ENCODE measurements around the gene SCD. TPM values are rescaled to one million over a fixed set of nuclear protein-coding genes. Genes with fewer than 3 reads are reported as not detected.
A peak's percentile ranks its signal among the peaks of the same experiment; 100 is the strongest.
"Not testable (repeated sequence)": the region's sequence is repeated elsewhere in the genome, so short reads cannot be mapped to it uniquely, and the experiment has no call there.

SCD gene
- total RNA-seq: 10 to 100 TPM in 1 of 4 donors, 1 to 10 TPM in 3; 7.1 to 16.8 (median 9.1) TPM

GRCh38 chr10:100346765-100347567, at the start of gene SCD:
Gene SCD (plus strand): TSS chr10:100347233. CDS start chr10:100347505, 272 bp downstream.
- H3K9me3 ChIP-seq: no peaks in the 10 kb centered on the region
- H3K27me3 ChIP-seq: peaks cover 0 to 61% (median 14%) of the 10 kb centered on the region in 4 donors
- H3K4me1 ChIP-seq: peaks cover 18 to 25% (median 23%) of the 10 kb centered on the region in 4 donors
- no peaks in the 10 kb centered on the region for H3K36me3 ChIP-seq
- 0% methylated on average over 42 of the region's 73 CpGs for WGBS
- H3K27ac ChIP-seq (replicated peaks in 1 of 4): peak within 1 kb of the TSS; percentile 13 to 65 (median 46)
- intact Hi-C loops (cut with DNase I): no loop called here
- H3K4me3 ChIP-seq: peak within 1 kb of the TSS; percentile 54 to 64 (median 59)
- peak; percentile 20 for TF ChIP-seq POLR2A (IDR thresholded peaks at IDR 0.05; ENCODE audit: low read depth)
- peak; percentile 58 to 77 for TF ChIP-seq POLR2AphosphoS5 (IDR thresholded peaks at IDR 0.05)
- no peak for TF ChIP-seq EP300 (IDR thresholded peaks at IDR 0.05)
- no peak for DNase-seq (ENCODE audit: extremely low spot score)

DNA sequence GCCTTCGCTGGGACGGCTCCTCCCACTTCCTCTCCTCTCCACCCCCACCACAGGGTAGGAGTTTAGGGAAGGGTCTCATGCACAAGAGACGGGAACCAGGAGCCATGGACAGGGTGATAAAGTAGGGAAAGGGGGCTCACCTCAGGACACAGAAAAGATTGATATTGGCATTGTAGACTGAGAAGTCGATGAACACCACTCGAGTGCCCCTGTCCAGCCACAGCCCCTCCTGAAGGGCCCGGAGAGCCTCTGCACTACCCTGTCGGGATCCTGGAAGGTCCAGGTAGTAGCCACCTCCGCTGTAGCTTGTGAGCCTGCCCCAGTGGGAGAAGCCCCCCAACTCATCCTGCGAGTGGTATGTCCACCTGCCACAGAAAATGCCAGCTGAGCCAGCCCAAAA, 49.8 kb upstream of the SCD start:
- intact Hi-C loops (cut with DNase I): no loop called here
- Histone ChIP-seq H3K36me3 (no peaks in the 10 kb centered on the region), H3K27ac (replicated peaks in 1 of 4) (no peak overlapping the region), H3K4me3 (no peak overlapping the region), H3K4me1 (no peaks in the 10 kb centered on the region), H3K27me3 (peaks cover 0 to 51% (median 0%) of the 10 kb centered on the region in 4 donors), H3K9me3 (peaks cover 0 to 6% (median 0%) of the 10 kb centered on the region in 4 donors)
- no peak for DNase-seq (ENCODE audit: extremely low spot score)
- TF ChIP-seq POLR2A (IDR thresholded peaks at IDR 0.05; ENCODE audit: low read depth): no peak
- TF ChIP-seq CTCF (IDR thresholded peaks at IDR 0.05): no peak
- TF ChIP-seq EP300 (IDR thresholded peaks at IDR 0.05): no peak
- TF ChIP-seq POLR2AphosphoS5 (IDR thresholded peaks at IDR 0.05): no peak
- WGBS: 66% methylated on average over 7 of the region's 9 CpGs

DNA sequence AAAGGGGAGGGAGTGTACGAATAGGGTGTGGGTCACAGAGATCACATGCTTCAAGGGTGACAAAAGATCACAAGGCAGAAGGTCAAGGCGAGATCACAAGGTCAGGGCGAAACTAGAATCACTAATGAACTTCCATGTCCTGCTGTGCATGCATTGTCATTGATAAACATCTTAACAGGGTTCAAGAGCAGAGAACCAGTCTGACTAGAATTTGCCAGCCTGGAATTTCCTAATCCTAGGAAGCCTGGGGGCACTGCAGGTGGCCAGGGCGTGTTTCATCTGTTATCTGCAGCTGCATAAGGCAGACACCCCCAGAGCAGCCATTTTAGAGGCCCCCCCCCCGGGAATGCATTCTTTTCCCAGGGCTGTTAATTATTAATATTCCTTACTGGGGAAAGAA, 45.9 kb upstream of the SCD start:
- WGBS: 76% methylated on average over 5 of the region's 5 CpGs
- intact Hi-C loops (cut with DNase I); H3K4me1 ChIP-seq; H3K4me3 ChIP-seq; H3K9me3 ChIP-seq; DNase-seq (ENCODE audit: extremely low spot score); H3K27ac ChIP-seq (replicated peaks in 1 of 4); H3K36me3 ChIP-seq: not testable (repeated sequence)
- H3K27me3 ChIP-seq: peaks cover 0 to 55% (median 0%) of the 10 kb centered on the region in 4 donors

GRCh38 chr10:100303724-100304319, 43.2 kb upstream of the SCD start:
- H3K27ac ChIP-seq (replicated peaks in 1 of 4): no peak overlapping the region
- no peaks in the 10 kb centered on the region for H3K36me3 ChIP-seq
- peaks cover 0 to 47% (median 0%) of the 10 kb centered on the region in 4 donors for H3K27me3 ChIP-seq
- peaks cover 0 to 6% (median 0%) of the 10 kb centered on the region in 4 donors for H3K9me3 ChIP-seq
- H3K4me3 ChIP-seq: no peak overlapping the region
- TF ChIP-seq CTCF (IDR thresholded peaks at IDR 0.05) (peak; percentile 19 to 59 (median 34)), POLR2A (IDR thresholded peaks at IDR 0.05; ENCODE audit: low read depth) (no peak)
- intact Hi-C loops (cut with DNase I): no loop called here
- H3K4me1 ChIP-seq: no peaks in the 10 kb centered on the region
- DNase-seq (ENCODE audit: extremely low spot score): no peak
- WGBS: 30% methylated on average over 7 of the region's 7 CpGs

- peaks cover 0 to 47% (median 0%) of the 10 kb centered on the region in 4 donors for H3K27me3 ChIP-seq
- TF ChIP-seq CTCF (IDR thresholded peaks at IDR 0.05) (no peak), EP300 (IDR thresholded peaks at IDR 0.05) (no peak), POLR2AphosphoS5 (IDR thresholded peaks at IDR 0.05) (no peak), POLR2A (IDR thresholded peaks at IDR 0.05; ENCODE audit: low read depth) (no peak)
- no peak for DNase-seq (ENCODE audit: extremely low spot score)
- H3K4me1 ChIP-seq: no peaks in the 10 kb centered on the region
- no peak overlapping the region for H3K4me3 ChIP-seq
- H3K36me3 ChIP-seq: no peaks in the 10 kb centered on the region
- peaks cover 0 to 6% (median 0%) of the 10 kb centered on the region in 4 donors for H3K9me3 ChIP-seq
- 86% methylated on average over 3 of the region's 3 CpGs for WGBS
- intact Hi-C loops (cut with DNase I): no loop called here
- H3K27ac ChIP-seq (replicated peaks in 1 of 4): no peak overlapping the region
Observed at GRCh38 chr10:100304414-100304813, 42.6 kb upstream of the SCD start.
